Kidney tubule cell (primary cell): ENCODE results near the gene DPYD.

Experiments used
- DNase-seq: peaks from one replicate; pipeline ENCODE4 v3.0.0-alpha.2; 2018; ENCODE audit warnings: low spot score

The DPYD gene

DNA sequence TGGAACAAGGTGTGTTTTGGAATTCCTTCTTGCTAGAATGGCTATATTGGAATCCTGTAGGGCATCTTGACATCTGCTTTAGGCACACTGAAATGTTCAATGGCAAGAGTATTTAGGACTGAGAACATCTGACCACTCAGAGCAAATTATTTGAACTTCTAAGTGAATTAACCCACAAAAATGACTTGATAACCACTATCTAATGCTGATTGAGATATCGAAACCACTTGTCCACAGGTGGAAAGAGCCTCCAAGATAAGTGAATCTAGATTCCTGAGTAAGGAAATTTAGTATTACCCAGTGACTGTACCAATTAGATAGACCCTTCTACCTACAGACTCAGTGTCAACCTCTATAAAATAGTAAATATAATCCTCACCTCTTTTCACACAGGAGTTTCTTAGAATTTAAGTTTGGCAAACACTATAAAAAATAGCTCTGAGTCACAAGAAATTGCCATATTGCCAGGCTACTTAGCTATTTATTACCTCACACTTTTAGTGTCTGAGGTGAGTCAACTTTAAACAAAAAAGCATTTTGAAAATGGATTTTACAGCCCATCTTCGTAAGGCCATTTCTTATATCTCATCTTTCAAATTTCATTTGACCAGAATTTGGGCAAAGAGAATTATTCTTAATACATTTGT is 777.5 kb downstream of the DPYD start:
- peak; percentile 68 for DNase-seq

DNA sequence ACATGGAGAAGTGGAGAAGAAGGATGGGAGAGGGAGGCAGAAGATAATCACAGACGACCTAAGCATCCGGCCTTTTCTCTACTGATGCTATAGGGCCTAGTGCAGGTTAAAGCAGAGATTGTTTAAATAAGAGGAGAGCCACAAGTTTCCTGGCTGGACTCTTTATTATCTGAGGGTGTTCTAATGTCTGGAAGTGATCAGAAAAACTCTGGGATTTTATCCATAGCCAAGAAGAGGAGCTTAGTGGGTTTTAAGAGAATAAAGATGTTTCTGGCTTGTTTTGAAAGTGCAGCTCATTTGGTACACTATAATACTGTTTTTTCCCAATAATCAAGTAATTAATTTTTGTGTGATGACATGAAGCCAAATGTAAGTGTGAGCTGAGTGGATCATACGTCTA is 780.2 kb downstream of the DPYD start:
- DNase-seq: no peak

DNA sequence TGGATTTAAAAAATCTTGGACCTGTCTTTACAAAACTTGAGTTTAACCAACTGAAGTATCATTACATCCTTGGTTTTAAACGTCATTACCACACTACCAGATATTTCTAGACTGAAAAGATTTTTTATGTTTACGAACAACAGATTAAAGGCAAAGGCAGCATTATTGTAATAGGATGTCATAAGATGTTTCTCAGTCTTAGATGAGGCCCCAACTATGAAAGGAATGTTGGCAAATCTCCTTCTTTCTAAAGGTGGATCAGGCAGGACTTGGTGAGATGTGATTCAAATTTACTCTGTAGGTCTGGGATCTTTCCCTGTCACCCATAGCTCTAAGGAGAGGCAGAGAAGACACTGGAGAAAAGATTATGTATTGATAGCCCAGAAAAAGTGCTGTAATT is 781.3 kb downstream of the DPYD start:
- peak; percentile 38 for DNase-seq

DNA sequence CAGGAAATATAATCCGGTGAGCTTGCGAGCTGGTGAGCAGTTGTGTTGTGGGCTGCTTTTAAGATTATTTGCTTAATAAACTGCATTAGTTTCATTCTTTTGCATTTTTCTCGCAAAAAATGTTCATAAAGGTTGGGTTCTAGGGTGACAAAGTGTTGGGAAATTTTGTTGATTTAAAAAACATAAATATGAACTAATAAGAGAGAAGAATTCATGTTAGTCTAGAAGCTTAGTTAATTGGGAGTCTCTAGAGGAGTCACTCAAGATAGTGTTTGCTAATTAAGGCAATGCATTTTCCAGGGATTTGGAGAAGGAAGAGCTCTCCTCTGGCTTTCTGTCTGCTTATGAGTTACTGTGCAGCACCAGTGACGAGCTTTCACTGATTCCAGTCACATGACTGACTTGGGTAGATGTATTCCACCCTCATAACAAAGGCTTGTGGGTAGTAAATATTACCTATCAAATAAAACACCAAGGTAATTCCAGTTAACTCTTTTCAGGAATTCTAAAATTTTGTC is 782.3 kb downstream of the DPYD start:
- no peak for DNase-seq

DNA sequence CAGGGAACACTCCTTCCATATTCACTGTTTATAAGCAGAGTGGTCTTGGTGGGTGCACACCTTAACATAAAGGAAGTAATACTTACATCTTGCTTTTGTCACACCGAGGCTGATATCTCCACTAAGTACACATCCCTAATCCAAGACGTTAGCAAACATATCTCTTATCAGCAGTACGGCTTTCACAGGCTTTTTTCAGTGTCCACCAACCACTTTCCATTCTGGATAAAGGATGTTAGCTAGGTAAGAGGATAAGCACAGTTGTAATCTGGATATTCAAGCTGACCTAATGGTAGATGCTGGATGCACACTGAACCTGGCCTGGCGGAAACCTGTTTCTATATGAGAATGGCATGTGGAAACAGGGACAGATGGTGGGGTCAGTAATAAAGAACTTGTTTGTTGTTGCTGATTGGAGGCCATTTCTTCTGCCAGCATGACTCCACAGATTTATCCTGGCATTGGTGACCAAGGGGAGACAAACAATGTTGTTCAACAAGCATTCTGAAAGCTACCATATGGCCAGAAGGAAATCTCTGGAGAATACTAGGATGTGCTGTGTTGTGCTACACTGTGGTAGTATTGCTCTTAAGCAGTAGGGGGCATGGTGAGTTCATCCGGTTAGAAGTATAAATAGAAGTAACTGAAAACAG is 782.8 kb downstream of the DPYD start:
- DNase-seq: peak; percentile 78

DNA sequence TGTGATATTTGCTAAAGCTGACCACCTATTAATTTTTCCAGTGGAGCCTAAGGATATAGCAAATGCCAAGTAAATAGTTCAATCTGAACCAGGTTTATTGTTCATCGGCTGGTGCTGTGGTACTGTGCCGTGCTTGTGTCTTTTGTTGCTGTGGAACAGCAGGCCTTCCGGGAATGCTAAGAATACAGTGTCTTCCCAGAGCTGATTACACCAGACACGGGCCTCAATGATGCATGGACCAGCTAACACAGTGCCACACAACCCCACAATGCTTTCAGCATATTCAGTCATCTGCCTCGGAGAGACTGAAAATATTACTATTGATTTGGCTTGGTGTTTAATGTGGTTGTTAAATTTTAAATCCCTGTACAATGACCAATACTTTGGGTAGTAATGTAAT is 783.8 kb downstream of the DPYD start:
- no peak for DNase-seq

DNA sequence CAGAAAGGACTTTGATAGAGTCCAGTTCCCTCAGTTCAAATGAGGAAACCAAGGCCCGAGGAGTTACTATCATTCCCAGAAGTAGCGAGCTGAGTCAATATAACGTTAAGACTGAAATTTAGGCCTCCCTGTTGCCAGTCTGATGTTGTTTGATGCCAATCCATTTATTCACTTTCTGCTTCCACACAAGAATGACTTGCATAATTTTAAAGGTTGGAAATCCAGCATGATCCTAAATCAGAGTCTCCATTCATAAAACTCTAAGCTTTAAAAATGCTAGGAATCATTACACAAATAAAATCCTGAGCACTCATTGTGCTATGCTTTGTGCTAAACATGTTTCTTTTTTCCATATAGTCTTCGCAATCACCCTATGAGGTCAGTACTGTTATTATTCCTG is 784.9 kb downstream of the DPYD start:
- no peak for DNase-seq

DNA sequence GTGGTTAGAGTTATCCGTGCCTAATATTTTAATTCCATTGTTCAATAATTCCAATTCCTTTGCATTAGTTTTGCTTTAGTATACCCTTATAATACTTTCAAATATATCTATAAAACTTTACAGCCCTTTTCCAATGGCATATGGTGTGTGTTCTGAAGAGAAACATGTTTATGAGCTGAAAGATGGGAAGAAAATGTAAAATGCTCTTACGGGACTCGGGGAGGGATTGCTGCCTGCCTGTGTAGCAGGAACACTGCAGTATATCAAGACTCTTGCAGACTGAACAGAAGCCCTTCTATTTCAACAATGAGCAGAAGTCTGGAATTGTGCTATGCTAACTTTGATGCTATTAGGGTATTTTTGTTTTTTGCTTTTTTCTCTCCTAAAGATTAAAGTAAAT is 792.4 kb downstream of the DPYD start:
- DNase-seq: no peak

DNA sequence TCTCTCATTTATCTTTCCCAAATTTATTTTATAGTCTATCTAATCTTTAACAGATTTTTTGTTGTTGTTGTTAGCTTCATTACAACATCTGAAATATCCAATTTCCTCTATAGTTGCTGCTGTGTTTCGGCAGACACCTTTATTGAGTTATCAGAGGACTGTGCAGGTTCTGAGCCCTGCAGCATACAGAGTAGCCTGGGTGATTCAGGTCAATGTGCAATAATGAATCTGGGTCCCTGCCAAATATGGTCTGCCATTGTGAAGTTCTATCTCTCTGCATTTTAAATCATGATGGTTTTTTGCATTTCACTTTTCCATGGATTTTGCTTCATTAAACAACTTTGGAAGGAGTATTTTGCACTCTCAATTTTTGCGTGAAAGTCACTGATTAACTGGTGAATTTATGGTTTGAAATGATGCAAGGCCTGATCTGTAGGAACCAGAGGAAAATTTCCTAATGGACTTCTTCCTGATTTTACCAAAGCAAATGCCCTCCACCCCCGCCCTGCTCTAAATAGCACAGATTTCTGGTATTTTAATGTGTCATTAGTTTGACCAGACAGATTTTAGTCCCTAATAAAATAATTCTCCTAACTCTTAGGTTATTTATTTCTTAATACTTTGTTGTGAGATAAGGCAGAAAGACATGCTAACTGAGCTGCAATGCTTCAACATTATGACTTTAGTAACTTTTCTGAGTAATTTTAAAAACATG is 797.0 kb downstream of the DPYD start:
- no peak for DNase-seq

DNA sequence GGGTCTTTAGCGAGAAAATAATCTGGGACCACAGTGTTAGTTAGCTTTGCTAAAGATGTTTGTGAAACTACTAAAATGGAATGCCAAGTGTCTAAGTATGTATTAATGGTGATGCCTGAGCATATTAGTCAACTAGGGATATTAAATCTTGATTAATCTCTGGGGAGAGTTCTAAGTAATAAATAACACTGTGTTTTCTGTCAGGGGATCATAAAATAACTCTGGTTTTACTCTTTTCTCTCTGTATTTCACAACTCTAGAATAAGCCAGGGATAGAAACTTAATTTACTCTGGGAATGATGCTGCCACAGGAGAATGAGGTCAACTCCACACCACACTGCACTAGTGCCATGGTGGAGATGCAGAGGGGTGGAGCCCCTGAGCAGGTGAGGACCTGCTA is 800.0 kb downstream of the DPYD start:
- no peak for DNase-seq

DNA sequence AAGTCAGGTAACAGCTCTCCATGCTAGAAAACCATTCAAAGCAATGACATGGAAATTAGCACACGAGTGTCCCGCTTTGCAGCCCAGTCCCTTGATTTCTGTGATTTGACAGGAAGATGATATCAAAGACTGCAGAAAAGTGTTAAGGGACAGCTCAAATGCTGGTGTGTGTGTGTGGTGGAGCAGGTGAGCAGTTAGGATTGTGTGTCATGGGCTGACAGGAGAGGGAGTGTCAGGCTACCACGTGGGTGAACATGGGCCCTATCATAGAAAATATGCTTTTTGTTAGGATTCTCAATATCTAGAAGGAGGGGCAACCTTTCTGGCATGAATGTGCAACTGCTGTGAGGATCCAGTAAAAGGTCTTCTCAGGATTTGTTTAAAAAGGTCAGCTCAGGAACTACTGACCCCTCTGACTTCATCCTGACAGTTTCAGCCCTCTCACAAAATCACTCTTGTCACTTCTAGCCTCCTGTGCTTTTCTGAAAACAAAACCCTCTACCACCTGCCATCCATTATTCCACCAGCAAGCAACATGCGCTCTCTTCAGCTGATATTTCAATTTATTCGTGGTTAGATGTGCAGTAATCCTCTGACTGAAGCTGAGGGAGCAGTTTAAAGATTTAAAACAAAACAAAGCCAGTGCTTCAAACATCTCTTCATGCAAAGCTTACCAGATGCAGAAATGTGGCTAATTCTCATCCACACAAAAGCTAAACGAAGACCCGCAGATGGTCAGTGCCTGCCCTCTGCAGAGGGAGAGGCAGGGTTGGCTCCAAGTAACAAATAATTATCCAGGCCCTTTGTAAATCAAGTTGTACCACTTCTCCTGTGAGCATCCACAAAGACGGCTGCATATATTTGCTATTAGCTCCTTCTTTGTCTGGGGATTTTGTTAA is 801.3 kb downstream of the DPYD start:
- DNase-seq: no peak

DNA sequence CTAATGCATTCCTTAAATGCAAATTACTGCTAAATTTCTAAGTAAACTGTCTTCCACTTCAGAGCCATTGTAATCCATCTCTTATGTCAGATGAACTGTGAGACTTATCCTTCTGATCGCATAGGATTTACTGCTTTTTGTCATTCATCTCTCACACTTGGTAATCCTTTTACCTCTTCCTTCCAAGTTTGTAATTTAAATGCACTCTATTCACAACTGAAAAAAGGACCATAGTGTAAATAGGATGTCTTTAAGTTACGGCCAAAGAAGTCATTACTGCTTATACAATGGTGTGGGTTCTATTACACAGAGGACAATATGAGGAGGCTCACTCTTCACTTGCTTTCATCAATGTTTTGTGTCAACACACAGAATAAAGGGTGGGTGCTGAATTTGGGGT is 806.0 kb downstream of the DPYD start:
- no peak for DNase-seq

DNA sequence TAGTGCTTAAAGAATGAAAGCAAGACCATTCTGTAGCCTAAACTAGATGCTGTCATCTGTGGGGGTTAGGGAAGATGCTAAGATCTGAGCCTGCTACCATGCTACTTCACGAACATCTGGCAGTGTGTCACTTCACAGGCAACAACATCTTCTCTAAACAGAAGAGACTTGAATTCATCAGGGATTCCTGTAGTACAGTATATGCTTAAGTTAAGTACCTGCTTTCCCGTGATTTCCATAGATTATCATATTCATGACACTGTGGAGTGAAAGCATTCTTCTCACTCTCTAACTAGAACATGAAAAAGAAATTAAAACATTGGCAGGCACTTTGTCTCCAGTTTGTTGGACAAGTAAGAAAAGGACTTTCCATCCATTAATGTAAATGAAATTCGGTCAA is 808.4 kb downstream of the DPYD start:
- no peak for DNase-seq

DNA sequence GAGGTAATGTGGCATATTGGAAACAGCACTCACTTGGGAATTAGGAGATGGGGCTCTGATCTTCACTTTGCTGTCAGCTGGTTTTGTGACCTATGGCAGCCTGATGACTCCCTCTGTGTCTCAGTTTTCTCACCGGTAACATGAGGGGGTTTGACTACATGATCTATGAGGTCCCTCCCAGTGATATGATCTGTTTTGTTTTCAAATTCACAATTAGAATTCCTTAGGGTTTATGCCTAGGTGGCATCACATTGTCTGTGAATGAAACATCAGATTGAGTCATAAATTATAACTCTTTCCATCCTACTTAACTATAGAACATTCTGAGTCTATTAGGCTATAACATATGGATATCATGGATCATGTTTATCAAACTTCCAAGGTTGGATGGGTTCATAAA is 812.7 kb downstream of the DPYD start:
- peak; percentile 7 for DNase-seq

DNA sequence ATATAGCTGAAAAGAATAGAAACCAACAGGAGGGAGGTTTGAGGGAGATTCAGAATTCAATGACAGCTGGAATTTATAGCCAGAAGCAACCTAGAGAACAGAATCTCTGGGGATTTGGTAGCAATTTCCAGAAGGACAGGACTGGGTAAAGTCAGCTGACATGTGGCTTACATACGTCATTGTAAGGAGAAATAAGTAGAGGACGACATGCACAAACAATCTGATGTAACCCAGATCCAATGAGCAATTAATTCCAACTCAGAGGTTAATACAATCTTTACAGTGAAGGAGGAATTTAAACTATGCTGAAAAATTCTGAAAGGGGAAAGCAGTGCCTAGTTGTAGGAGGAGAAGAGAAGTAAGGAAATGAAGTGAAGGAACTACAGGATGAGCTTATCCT is 815.3 kb downstream of the DPYD start:
- DNase-seq: no peak

DNA sequence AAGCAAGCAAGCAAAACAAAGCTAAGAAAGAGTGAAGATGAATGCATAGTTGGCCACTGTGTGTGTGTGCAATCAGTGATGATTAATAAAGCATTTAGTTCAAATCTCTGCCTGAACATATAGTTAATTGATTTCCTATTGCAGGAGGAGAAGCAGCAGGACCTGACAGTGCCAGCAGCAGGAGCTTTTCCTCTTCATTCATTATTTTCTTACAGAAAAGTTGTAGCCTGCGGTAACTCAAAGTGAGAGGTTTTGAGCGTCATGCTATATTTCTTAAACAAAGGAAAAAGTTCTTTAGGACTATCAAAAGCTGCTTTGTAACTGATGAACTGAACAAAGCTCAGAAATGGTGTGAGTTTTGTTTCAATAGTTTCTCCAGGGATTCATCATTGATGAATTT is 819.3 kb downstream of the DPYD start:
- DNase-seq: no peak

DNA sequence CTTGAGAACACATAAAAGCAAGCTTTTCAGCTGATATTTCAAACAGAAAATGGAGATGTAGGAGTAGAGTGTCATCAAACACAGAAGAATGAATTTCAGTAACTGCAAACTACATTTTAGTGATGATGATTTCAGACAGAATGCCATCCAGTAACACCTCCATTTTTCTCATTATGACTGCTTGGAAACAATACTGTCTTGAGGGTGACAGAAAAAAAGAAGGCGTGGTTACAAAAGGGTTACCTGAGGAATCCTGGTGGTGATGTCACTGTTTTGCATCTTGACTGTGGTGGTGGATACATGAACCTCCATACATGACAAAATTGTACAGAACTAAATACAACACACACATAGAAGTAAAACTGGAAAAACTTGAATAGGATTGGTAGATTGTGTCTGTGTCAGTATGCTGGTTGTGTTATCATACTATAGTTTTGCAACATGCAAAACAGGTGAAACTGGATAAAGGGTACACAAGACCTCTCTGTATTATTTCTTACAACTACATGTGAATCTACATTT is 823.4 kb downstream of the DPYD start:
- DNase-seq: no peak

DNA sequence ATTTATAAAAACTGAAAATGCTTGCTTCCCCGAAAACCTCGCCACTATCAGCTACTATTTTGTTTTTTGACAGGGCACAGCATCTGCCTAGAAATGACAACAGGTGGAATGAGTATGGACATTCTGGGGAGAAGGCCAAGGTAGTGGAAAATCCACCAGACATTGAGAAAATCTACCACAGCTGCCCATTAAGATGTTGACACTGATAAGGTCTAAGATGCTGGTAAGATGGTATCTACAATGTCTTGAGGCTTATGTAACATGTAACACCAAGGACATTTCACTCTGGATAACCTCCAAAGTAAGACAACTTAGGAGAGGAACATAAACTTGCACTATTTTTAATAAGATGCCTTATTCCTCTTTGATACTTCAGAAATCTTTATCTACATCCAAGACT is 825.1 kb downstream of the DPYD start:
- DNase-seq: no peak

DNA sequence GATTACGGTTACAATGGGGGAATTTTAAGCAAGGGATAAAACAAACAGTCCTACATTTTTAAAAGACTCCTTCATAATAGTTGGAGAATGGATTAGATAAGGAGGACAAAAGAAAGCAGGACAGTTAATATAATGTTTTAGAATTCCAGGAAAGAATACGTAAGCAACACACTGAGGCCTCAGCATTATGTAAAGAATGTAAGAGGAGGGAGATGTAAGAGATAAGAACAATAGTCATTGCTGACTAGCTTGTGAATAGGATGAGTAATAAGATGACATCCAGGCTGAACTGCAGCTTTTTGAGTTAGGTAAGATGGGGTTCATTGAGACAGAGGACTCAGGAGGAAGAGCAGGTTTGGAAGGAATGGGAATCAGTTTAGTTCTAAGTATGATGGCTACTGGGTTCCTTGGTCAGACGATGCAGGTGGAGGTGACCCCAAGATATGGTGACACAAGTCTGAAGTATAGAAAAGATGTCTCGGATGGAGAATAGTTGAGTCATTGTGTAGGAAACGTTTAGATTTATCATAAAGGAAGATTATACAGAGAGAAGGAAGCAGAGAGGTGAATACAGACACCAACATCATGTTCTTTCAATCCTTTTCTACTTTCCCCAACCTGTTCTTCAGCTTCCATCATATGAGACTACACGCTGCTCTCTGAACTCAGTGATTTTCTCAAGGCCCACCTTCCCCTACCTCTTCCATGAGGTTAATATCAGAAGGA is 826.4 kb downstream of the DPYD start:
- DNase-seq: peak; percentile 42

DNA sequence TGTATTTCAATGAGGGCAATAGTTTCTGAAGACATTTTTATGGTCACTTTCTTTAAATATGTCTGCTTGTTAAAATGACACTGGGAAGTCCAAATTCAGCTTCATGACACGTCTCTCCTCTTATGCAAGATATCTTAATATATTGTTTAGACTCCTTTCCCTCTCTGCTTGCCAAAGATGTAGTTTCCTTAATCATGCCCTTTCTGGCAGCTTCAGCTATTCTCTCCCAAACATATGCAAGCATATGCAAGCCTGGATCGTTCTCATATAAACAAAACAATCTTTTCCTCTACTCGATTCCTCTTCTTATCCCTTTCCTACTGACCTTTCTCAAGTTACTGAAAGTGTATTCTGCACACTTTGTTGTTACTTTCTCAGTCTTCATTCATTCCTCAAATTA is 827.1 kb downstream of the DPYD start:
- DNase-seq: no peak

DNA sequence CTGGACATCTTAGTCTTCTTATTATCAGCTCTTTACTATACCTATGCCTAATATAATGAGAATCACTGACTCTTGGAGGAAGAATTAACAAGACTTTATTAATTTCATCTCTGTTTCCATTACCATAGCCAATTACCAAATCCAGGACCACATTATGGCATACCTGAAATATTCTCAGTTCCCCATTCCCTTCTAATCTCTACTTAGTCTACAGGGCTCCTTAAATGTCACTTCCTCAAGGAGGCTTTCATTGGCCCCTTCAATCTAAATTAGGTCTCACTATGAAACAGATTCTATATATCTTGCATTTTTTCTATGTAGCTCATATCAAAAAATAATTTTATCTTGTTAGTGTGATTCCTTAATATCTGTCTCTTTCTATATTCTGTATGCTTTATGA is 828.0 kb downstream of the DPYD start:
- DNase-seq: no peak
